ENCODE measurements around the gene TH.

Gene TH

DNA sequence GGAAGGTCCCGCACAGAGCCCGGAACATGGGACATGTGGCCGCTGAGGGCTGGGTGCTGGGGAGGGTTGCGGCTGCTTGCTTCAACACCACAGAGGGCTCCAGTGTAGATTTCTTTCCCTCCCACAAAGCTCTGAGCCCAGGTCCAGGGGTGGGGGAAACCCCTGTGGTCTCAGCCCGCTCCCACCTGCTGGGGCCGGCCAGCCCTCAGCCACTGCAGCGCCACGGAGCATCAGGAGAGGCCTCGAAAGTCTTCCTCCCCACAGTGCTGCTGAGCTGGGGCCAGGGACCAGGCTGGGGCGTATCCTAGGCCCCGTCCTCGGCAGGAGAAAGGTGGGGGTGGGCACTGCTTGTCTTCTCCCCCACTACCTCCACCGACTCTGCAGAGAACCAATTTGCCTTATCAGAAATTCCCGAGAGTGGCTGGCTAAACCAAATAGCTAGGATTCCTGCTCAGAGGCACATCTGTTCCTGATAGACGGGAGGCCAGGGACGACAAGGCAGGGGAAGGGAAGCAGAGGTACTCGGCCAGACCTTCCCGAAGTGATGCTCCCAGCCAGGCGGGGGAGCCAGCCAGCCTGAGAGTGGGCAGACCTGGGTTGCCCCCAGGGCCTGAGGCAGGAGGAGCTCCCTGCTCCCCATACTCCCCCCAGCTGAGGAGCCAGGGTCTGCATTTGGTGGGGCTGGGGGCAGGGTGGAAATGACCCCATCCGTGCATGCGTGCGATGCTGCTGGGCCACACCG, 51.1 kb downstream of the TH start:
- H3K27ac ChIP-seq (ENCODE audit: low read length), result no peak overlapping the region
- H3K4me3 ChIP-seq (ENCODE audit: low read depth in 1 of 2, low read length in 2 of 2), result no peak overlapping the region
- H3K36me3 ChIP-seq (ENCODE audit: control insufficient read depth in 1 of 2, insufficient read depth in 2 of 2, low read length in 2 of 2), result no peaks in the 10 kb centered on the region
- H3K9me3 ChIP-seq (ENCODE audit: control insufficient read depth in 1 of 2, low read length in 2 of 2), result no peaks in the 10 kb centered on the region
- peaks cover 5% of the 10 kb centered on the region for H3K27me3 ChIP-seq (ENCODE audit: low read depth, low read length)
- H3K4me1 ChIP-seq (ENCODE audit: control insufficient read depth in 1 of 2, insufficient read depth in 2 of 2, low read length in 2 of 2), result no peaks in the 10 kb centered on the region

GRCh38 chr11:2118677-2119076, 52.9 kb downstream of the TH start:
- no peaks in the 10 kb centered on the region for H3K4me1 ChIP-seq (ENCODE audit: control insufficient read depth in 1 of 2, insufficient read depth in 2 of 2, low read length in 2 of 2)
- no peaks in the 10 kb centered on the region for H3K9me3 ChIP-seq (ENCODE audit: control insufficient read depth in 1 of 2, low read length in 2 of 2)
- H3K27ac ChIP-seq (ENCODE audit: low read length), result no peak overlapping the region
- H3K36me3 ChIP-seq (ENCODE audit: control insufficient read depth in 1 of 2, insufficient read depth in 2 of 2, low read length in 2 of 2), result no peaks in the 10 kb centered on the region
- H3K27me3 ChIP-seq (ENCODE audit: low read depth, low read length), result peaks cover 5% of the 10 kb centered on the region
- no peak overlapping the region for H3K4me3 ChIP-seq (ENCODE audit: low read depth in 1 of 2, low read length in 2 of 2)

DNA sequence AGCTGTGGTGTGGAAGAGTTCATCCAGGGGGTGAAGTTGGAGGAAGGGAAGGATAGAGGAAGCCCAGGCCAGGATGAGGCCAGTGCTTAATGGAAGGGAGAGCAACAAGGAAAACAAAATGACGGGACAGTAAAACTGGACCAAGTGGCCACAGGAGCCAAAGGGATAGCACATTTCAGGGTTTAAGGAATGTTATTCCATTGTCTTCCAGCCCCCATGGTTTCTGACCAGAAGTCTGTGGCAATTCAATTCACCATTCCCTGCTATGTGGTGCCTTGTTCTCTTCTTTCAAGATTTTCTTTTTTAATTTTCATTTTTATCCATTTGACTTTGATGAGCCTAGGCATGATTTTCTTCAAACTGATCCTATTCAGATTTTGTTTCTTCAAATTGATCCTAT, 54.9 kb downstream of the TH start:
- no peaks in the 10 kb centered on the region for H3K36me3 ChIP-seq (ENCODE audit: control insufficient read depth in 1 of 2, insufficient read depth in 2 of 2, low read length in 2 of 2)
- H3K27me3 ChIP-seq (ENCODE audit: low read depth, low read length), result peaks cover 3% of the 10 kb centered on the region
- no peak overlapping the region for H3K4me3 ChIP-seq (ENCODE audit: low read depth in 1 of 2, low read length in 2 of 2)
- no peaks in the 10 kb centered on the region for H3K4me1 ChIP-seq (ENCODE audit: control insufficient read depth in 1 of 2, insufficient read depth in 2 of 2, low read length in 2 of 2)
- no peaks in the 10 kb centered on the region for H3K9me3 ChIP-seq (ENCODE audit: control insufficient read depth in 1 of 2, low read length in 2 of 2)
- no peak overlapping the region for H3K27ac ChIP-seq (ENCODE audit: low read length)

DNA sequence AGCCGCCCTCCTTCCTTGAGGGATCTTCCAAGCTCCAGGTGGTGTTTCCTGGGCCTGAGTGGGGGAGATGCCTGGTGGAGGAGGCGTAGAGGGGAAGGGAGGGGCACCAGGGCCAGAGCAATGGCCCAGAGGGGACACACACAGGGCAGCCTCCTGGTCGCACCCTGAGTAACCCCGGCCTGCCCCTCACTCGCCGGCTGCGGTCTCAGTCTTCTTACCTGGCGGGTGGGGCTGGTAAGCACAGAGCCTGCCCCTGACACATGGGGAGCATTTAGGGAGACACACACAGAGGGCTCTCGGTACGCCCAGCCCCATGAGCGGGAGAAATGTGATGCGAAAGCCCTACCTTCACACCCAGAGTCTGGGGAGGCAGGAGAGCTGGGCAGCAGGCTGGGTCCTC, 56.3 kb downstream of the TH start:
- Histone ChIP-seq H3K4me3 (ENCODE audit: low read depth in 1 of 2, low read length in 2 of 2) (no peak overlapping the region), H3K4me1 (ENCODE audit: control insufficient read depth in 1 of 2, insufficient read depth in 2 of 2, low read length in 2 of 2) (no peaks in the 10 kb centered on the region), H3K9me3 (ENCODE audit: control insufficient read depth in 1 of 2, low read length in 2 of 2) (no peaks in the 10 kb centered on the region), H3K27me3 (ENCODE audit: low read depth, low read length) (no peaks in the 10 kb centered on the region), H3K36me3 (ENCODE audit: control insufficient read depth in 1 of 2, insufficient read depth in 2 of 2, low read length in 2 of 2) (no peaks in the 10 kb centered on the region), H3K27ac (ENCODE audit: low read length) (no peak overlapping the region)

DNA sequence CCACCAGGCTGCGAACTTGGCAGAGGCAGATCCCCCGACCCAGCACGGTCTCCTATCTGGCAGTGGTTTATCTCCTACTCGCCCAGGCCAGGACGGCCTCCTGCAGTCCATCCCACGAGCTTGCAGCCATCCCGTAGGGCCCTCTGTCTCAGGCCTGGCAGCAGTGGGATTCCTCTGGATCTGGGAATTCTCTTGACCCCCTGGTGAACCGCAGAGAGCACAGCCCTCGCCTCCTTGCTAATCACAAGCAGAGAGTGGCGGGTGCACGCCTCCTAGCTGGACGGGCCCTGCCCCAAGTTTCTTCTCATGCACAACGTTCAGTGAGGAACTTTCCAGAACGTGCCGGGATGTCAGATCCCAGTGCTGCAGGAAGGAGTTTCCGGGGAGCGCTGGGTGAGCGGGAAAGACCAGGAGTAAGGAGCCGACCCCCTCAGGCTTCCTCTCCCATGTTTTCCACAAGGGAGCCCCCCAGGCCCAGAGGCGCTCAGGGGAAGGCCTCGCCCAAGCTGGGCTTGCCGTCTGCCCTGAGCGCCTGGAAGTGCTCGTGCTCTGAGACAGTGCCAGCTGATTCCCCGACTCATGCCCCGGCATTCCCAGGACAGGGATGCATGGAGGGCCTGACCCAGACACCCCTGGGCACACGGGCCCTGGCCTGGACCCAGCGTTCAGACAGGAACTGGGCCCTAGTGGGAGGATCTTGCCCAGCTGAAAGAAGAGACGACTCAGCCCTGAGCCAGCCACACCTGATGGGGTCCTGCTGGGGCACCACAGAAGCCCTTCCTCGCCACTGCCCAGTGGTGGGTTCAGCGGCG, 57.0 kb downstream of the TH start:
- Histone ChIP-seq H3K36me3 (ENCODE audit: control insufficient read depth in 1 of 2, insufficient read depth in 2 of 2, low read length in 2 of 2) (no peaks in the 10 kb centered on the region), H3K9me3 (ENCODE audit: control insufficient read depth in 1 of 2, low read length in 2 of 2) (no peaks in the 10 kb centered on the region), H3K27ac (ENCODE audit: low read length) (no peak overlapping the region), H3K27me3 (ENCODE audit: low read depth, low read length) (no peaks in the 10 kb centered on the region), H3K4me3 (ENCODE audit: low read depth in 1 of 2, low read length in 2 of 2) (no peak overlapping the region), H3K4me1 (ENCODE audit: control insufficient read depth in 1 of 2, insufficient read depth in 2 of 2, low read length in 2 of 2) (no peaks in the 10 kb centered on the region)
